ENCODE measurements around the gene NCK1.

GRCh38 chr3:136885357-136886213 lies 23.6 kb downstream of the NCK1 start:
- no peak for TF ChIP-seq POLR2A (IDR thresholded peaks at IDR 0.05; ENCODE audit: low read depth, low read length)
- TF ChIP-seq TAF1 (IDR thresholded peaks at IDR 0.05; ENCODE audit: borderline replicate concordance, low read depth, low read length), result no peak
- TF ChIP-seq POLR2AphosphoS5 (IDR thresholded peaks at IDR 0.05; ENCODE audit: low read depth, low read length), result no peak

Data from GM12892 (cell line).